HT-29 (cell line): ENCODE results near the gene YEATS2. TPM values are rescaled to one million over a fixed set of nuclear protein-coding genes. Genes with fewer than 3 reads are reported as not detected.
"Not testable (repeated sequence)": the region's sequence is repeated elsewhere in the genome, so short reads cannot be mapped to it uniquely, and the experiment has no call there.

Source experiments
- DNase-seq: peaks from one replicate; pipeline ENCODE4 v3.0.0-alpha.2; 2015; ENCODE audit warnings: low spot score
- total RNA-seq: library from RNA; depleted of rRNA; stranded (reverse); fragments of >200 nt; shearing (Covaris generic); gene quantifications from 2 replicates; pipeline ENCODE4 v1.2.3, GENCODE V29; 2014

Gene YEATS2
- total RNA-seq, 1 experiment from 2014 or later: 16.1 TPM

GRCh38 chr3:183775781-183776180 is 78.2 kb downstream of the YEATS2 start:
- no peak for DNase-seq

- DNase-seq: not testable (repeated sequence)
Measured at GRCh38 chr3:183776451-183776850, 78.9 kb downstream of the YEATS2 start.

GRCh38 chr3:183777016-183777618 is 79.5 kb downstream of the YEATS2 start:
- no peak for DNase-seq

GRCh38 chr3:183779896-183780465 is 82.4 kb downstream of the YEATS2 start:
- DNase-seq: no peak

- no peak for DNase-seq
Measured at GRCh38 chr3:183781246-183781645, 83.6 kb downstream of the YEATS2 start.

- no peak for DNase-seq
Measured at GRCh38 chr3:183782576-183783276, 85.1 kb downstream of the YEATS2 start.

- DNase-seq: not testable (repeated sequence)
Measured at GRCh38 chr3:183784503-183784902, 86.9 kb downstream of the YEATS2 start.

GRCh38 chr3:183789826-183790225 is 92.2 kb downstream of the YEATS2 start:
- DNase-seq: no peak

- no peak for DNase-seq
Measured at GRCh38 chr3:183790700-183791099, 93.1 kb downstream of the YEATS2 start.

- DNase-seq: no peak
Measured at GRCh38 chr3:183792976-183793375, 95.4 kb downstream of the YEATS2 start.

GRCh38 chr3:183794452-183794851 is 96.9 kb downstream of the YEATS2 start:
- DNase-seq: no peak

- DNase-seq: no peak
Measured at GRCh38 chr3:183796372-183796771, 98.8 kb downstream of the YEATS2 start.

GRCh38 chr3:183797996-183798395 is 100.4 kb downstream of the YEATS2 start:
- DNase-seq: no peak

- no peak for DNase-seq
Measured at GRCh38 chr3:183799461-183799860, 101.9 kb downstream of the YEATS2 start.

- no peak for DNase-seq
Measured at GRCh38 chr3:183800243-183800863, 102.8 kb downstream of the YEATS2 start.

GRCh38 chr3:183801601-183802000 is 104.0 kb downstream of the YEATS2 start:
- DNase-seq: no peak

GRCh38 chr3:183802989-183803388 is 105.4 kb downstream of the YEATS2 start:
- DNase-seq: no peak

GRCh38 chr3:183807209-183807728 is 109.7 kb downstream of the YEATS2 start:
- no peak for DNase-seq

GRCh38 chr3:183807881-183808280 is 110.3 kb downstream of the YEATS2 start:
- DNase-seq: no peak

- no peak for DNase-seq
Measured at GRCh38 chr3:183808355-183808754, 110.8 kb downstream of the YEATS2 start.

- no peak for DNase-seq
Measured at GRCh38 chr3:183809270-183809669, 111.7 kb downstream of the YEATS2 start.
